K562 (cell line): ENCODE results near the gene FTH1. TPM values are rescaled to one million over a fixed set of nuclear protein-coding genes. Genes with fewer than 3 reads are reported as not detected.

ENCODE experiments used
- ARNT ChIP-seq, 2 experiments: fragments of 450-650 bp; IDR thresholded peaks; 2 replicates each; pipeline ENCODE4 v1.6.1; 2016; ENCODE audit warnings: mild to moderate bottlenecking in 1 of 2
- BRD4 ChIP-seq: fragments of 200-600 bp; sonication (generic); IDR thresholded peaks from 2 replicates; pipeline ENCODE4 v1.6.1; 2017; ENCODE audit warnings: inconsistent platforms
- DIDO1 ChIP-seq: fragments of 450-650 bp; IDR thresholded peaks from 2 replicates; pipeline ENCODE4 v1.6.1; 2016; ENCODE audit warnings: low read depth, missing biosample characterization, missing genetic modification characterization
- EP400 ChIP-seq: fragments of 450-650 bp; IDR thresholded peaks from 2 replicates; pipeline ENCODE4 v1.6.1; 2017; ENCODE audit warnings: antibody characterized with exemption, mild to moderate bottlenecking, moderate library complexity
- FOXP1 ChIP-seq: sonication (generic); formaldehyde crosslinking; IDR thresholded peaks from 2 replicates; pipeline ENCODE4 v1.8.0; 2022; ENCODE audit warnings: mild to moderate bottlenecking, missing genetic modification reagents
- MBD2 ChIP-seq: sonication (generic); IDR thresholded peaks from 2 replicates; pipeline ENCODE4 v1.6.1; 2016; ENCODE audit warnings: low read depth, borderline replicate concordance
- PHF8 ChIP-seq: fragments of 200-600 bp; sonication (generic); IDR thresholded peaks from 2 replicates; pipeline ENCODE4 v1.6.1; 2012; ENCODE audit warnings: mixed run types, mild to moderate bottlenecking, inconsistent platforms, low read length, moderate library complexity, borderline replicate concordance
- RB1 ChIP-seq: fragments of 450-650 bp; IDR thresholded peaks from 2 replicates; pipeline ENCODE4 v1.6.1; 2017; ENCODE audit warnings: low read depth, mild to moderate bottlenecking
- YY1 ChIP-seq, 3 experiments: IDR thresholded peaks; 2 replicates each; pipeline ENCODE4 v1.6.1; 2011; ENCODE audit warnings: low read length in 2 of 3, mild to moderate bottlenecking in 2 of 3, moderate library complexity in 2 of 3, borderline replicate concordance in 1 of 3, control low read depth in 1 of 3, low read depth in 1 of 3; ENCODE audit not compliant: insufficient read depth in 3 of 3, insufficient replicate concordance in 2 of 3, control insufficient read depth in 1 of 3, insufficient read length in 1 of 3; ENCODE audit errors: extremely low read depth in 1 of 3
- ZBTB26 ChIP-seq: fragments of 450-650 bp; formaldehyde crosslinking; IDR thresholded peaks from 2 replicates; pipeline ENCODE4 v1.4.0; 2022; ENCODE audit warnings: missing genetic modification characterization
- ZHX1 ChIP-seq: fragments of 150-350 bp; conservative IDR thresholded peaks from 2 replicates; pipeline ENCODE4 v1.6.1; 2014; ENCODE audit warnings: low read length
- ZNF280A ChIP-seq: fragments of 450-650 bp; IDR thresholded peaks from 2 replicates; pipeline ENCODE4 v1.6.1; 2018; ENCODE audit warnings: mild to moderate bottlenecking, low read depth; ENCODE audit not compliant: partially characterized antibody
- ZNF584 ChIP-seq: fragments of 200-800 bp; sonication (Bioruptor generic); IDR thresholded peaks from 2 replicates; pipeline ENCODE4 v1.6.1; 2016; ENCODE audit warnings: low read depth, mild to moderate bottlenecking, missing genetic modification characterization, missing compliant biosample characterization
- ZNF589 ChIP-seq: fragments of 200-800 bp; sonication (Bioruptor generic); IDR thresholded peaks from 2 replicates; pipeline ENCODE4 v1.6.1; 2016; ENCODE audit warnings: low read depth, missing genetic modification characterization, missing compliant biosample characterization
- ZNF766 ChIP-seq: fragments of 200-800 bp; sonication (Bioruptor generic); conservative IDR thresholded peaks from 2 replicates; pipeline ENCODE4 v1.6.1; 2016; ENCODE audit warnings: missing genetic modification characterization, missing compliant biosample characterization
- polyA plus RNA-seq, 8 experiments: library from polyadenylated mRNA; depleted of rRNA in 4 of 8; stranded (reverse) in 5 of 8; unstranded in 3 of 8; fragments of >200 nt; fragmentation: Nextera tagmentation in 2 of 8; fragmentation: Illumina TruSeq in 1 of 8; extraction: Ambion mirVana in 2 of 8; extraction: Trizol in 1 of 8; gene quantifications; 2 replicates each; pipeline versions ENCODE4 v1.2.1 to v1.2.3, GENCODE V29; 2011 to 2014; ENCODE audit warnings: inconsistent platforms in 1 of 8, missing spikeins in 1 of 8
- total RNA-seq, 7 experiments: library from RNA; depleted of rRNA in 6 of 7; stranded (reverse); fragments of >200 nt in 6 of 7; fragmentation: Illumina TruSeq in 2 of 7; extraction: Trizol in 2 of 7; gene quantifications; 2 replicates each; pipeline versions ENCODE4 v1.2.1 to v1.2.3, GENCODE V29; 2011 to 2021; ENCODE audit warnings: low replicate concordance in 1 of 7
- TF ChIP-seq, protein P1 (sequence below): fragments of 450-650 bp; IDR thresholded peaks from 2 replicates; pipeline ENCODE4 v1.6.1; 2016; ENCODE audit warnings: missing biosample characterization, missing genetic modification characterization
- TF ChIP-seq, protein P2 (sequence below): sonication (generic); formaldehyde crosslinking; IDR thresholded peaks from 2 replicates; pipeline ENCODE4 v1.9.0; 2022; ENCODE audit warnings: mild to moderate bottlenecking, missing genetic modification reagents

FTH1 gene
- total and polyA plus RNA-seq, 9 of the 15 experiments (the other 6 are each of a cell fraction or from before 2014, with no cell fraction given) = 370 to 3,146 (median 802) TPM

- TF ChIP-seq, protein P1, sequence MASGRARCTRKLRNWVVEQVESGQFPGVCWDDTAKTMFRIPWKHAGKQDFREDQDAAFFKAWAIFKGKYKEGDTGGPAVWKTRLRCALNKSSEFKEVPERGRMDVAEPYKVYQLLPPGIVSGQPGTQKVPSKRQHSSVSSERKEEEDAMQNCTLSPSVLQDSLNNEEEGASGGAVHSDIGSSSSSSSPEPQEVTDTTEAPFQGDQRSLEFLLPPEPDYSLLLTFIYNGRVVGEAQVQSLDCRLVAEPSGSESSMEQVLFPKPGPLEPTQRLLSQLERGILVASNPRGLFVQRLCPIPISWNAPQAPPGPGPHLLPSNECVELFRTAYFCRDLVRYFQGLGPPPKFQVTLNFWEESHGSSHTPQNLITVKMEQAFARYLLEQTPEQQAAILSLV (tag) = no peak
- TF ChIP-seq ZNF766 = peak; percentile 66
- no peak; the same call in 1 of the 2 replicates for TF ChIP-seq RB1
- TF ChIP-seq ZNF589 (CRISPR knock-in tag) = 0 out of 2 replicates have a peak, but pooled peaks have one; percentile 26
- no peak for TF ChIP-seq ZHX1
- TF ChIP-seq, protein P2, sequence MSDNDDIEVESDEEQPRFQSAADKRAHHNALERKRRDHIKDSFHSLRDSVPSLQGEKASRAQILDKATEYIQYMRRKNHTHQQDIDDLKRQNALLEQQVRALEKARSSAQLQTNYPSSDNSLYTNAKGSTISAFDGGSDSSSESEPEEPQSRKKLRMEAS (CRISPR knock-in tag) = peak; percentile 36; the same call in 1 of the 2 replicates
- TF ChIP-seq YY1 (IDR thresholded peaks at IDR 0.05; ENCODE audit: borderline replicate concordance in 1 of 3, control insufficient read depth in 1 of 3, extremely low read depth in 1 of 3, insufficient read depth in 3 of 3, insufficient read length in 1 of 3, insufficient replicate concordance in 2 of 3, low read depth in 1 of 3, low read length in 2 of 3) = peak; percentile 71 to 92 (median 88)
- TF ChIP-seq FOXP1 (CRISPR knock-in tag) = peak; percentile 7; the same call in 1 of the 2 replicates
- TF ChIP-seq ZNF280A = no peak
- TF ChIP-seq BRD4 = peak; percentile 93
- TF ChIP-seq MBD2 = no peak
- no peak for TF ChIP-seq ARNT (IDR thresholded peaks at IDR 0.05)
- peak; percentile 7; the same call in 1 of the 2 replicates for TF ChIP-seq PHF8
- 0 out of 2 replicates have a peak, but pooled peaks have one; percentile 59 for TF ChIP-seq EP400
- TF ChIP-seq DIDO1 (tag) = no peak
- TF ChIP-seq ZNF584 (CRISPR knock-in tag) = 0 out of 2 replicates have a peak, but pooled peaks have one; percentile 36
- peak; percentile 61; the same call in 1 of the 2 replicates for TF ChIP-seq ZBTB26
Observed at GRCh38 chr11:61967924-61968757, 707 bp upstream of the FTH1 start (continued).
